Measurements from ENCODE around the gene FAM193B.

Gene FAM193B

GRCh38 chr5:177483042-177483441 lies 71.3 kb downstream of the FAM193B start:
- no peak for FAIRE-seq

DNA sequence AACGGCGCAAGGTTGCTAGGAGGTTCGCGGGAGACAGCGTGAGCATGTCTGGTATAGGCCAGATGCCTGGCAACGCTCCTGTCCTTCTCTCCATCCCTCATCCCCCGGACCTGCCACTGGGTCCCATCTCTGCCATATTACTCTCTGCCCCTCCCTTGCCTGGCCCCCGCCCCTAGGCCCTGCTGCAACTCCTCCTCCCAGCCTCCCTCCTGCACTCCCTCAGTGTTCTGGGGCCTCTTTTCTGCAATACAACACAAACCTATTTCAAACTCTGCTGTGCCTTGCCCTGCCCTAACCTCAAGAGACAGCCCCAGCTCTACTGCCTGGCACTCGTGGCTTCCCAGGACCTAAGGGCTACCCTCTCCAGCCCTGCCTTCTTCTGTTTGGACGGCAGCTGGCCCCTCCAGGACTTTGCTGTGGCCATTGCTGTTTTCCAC lies 72.0 kb downstream of the FAM193B start:
- no peak for FAIRE-seq

- FAIRE-seq, result no peak
Measured at GRCh38 chr5:177479774-177480173, 74.6 kb downstream of the FAM193B start.

DNA sequence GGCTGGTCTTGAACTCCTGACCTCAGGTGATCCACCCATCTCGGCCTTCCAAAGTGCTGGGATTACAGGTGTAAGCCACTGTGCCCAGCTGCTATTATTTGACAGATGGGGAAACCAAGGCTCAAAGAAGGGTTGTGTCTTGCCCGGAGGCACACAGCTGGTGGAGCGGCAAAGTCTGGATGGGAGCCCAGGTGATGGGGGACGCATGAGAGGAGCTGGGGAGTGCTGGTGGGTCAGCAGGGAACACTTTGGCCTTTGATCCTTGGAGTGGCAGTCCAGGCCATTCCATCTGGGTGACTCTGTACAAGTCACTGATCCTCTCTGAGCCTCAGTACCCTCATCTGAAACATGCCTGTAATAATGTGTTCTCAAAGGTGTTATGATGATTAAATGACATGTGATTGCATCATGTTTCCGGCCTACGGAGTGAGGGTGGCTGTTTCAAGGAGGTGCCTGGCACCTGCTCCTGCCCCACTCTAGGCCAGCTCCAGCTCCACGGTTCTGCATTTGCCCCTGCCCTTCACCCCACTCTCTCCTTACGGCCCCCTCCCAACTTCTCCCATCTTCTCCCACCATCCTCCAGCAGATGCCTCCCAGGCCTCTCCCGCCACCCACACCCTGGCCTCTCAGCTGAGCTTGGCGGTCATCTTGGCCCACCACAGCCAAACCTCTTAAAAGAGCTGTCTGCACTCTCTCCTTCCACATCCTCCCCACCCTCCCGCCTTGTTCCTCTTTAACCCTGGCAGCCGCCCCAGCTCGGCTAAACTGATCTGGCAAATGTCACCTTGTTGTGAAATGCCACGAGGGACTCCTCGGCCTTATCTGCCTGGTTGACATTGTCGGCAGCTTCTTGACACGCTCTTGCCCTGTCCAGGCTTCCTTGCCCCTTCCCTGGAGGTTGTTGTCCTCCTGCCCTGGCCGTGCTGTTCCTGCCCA lies 75.4 kb downstream of the FAM193B start:
- FAIRE-seq, result no peak

DNA sequence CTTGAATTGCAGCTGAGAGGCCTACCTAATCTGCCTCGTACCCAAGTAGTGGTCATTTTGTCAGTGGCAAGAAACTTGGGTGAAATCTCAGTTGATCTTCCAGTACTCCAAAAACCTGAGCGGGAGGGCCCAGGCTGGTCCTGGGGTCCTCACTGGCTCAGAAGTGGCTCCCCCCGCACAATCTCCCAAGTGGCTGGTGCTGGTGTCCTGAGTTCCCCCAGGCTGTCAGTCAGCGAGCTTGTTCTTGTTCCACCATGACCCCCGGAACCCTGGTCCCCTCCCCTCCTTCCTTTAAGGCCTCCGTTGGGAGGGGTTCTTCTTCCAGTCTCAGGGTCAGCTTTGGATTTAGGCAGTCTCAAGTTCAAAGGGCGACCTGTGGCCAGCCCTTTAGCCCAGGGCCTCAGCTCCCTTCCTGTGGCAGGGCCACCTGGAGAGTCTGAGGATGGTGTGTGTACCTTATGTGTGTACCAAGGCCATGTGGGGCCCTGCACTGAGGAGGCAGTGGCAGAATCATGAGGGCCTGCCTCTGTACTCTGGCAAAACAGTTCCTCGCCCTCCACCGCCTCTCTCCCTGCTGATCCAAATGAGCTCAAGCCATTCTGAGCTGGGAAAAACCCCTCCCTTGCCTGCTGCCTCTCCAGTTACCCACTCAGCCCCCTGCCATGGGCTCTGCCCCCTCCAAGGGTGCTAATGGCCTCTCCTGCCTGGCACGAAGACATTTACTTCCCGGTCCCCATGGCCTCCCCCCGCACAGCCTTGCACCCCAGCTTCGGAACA lies 76.5 kb downstream of the FAM193B start:
- no peak for FAIRE-seq

- no peak for FAIRE-seq
Measured at GRCh38 chr5:177476531-177477233, 77.7 kb downstream of the FAM193B start.

- FAIRE-seq, result no peak
Measured at GRCh38 chr5:177475563-177476427, 78.6 kb downstream of the FAM193B start.

GRCh38 chr5:177474846-177475562 lies 79.4 kb downstream of the FAM193B start:
- FAIRE-seq, result no peak

- FAIRE-seq, result no peak
Measured at GRCh38 chr5:177474002-177474476, 80.3 kb downstream of the FAM193B start.

DNA sequence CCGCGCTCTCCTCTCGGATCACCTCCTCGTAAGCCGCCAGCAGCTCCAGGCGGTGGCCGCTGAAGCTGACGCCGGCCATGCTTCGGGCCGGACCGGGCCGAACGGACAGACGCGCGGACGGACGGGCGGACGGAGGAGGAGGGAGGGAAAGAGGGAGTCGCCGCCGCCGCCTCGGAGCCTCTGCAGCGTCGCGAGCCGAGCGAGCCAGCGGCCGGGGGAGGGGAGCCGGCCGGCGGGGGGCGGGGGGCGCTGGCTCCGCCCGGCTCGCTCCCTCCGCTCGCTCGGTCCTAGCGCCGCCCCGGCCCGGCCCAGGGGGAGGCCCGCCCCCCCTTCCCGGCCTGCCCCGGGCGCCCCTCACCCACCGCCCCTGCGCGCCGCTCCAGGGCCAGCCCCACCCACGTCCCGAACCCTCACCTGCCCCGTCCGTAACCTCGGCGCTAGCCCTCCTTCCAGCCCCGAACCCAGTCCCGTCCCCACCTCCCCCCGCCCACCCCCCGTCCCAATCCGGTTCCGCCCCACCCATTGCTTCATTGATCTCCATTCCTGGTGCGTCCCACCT lies 80.8 kb downstream of the FAM193B start, which contains the start of gene DBN1:
TSS of gene DBN1 (minus strand) at position 192 of the 559 bp plus-strand sequence. CDS start at position 79, 113 bp downstream.
- no peak for FAIRE-seq

DNA sequence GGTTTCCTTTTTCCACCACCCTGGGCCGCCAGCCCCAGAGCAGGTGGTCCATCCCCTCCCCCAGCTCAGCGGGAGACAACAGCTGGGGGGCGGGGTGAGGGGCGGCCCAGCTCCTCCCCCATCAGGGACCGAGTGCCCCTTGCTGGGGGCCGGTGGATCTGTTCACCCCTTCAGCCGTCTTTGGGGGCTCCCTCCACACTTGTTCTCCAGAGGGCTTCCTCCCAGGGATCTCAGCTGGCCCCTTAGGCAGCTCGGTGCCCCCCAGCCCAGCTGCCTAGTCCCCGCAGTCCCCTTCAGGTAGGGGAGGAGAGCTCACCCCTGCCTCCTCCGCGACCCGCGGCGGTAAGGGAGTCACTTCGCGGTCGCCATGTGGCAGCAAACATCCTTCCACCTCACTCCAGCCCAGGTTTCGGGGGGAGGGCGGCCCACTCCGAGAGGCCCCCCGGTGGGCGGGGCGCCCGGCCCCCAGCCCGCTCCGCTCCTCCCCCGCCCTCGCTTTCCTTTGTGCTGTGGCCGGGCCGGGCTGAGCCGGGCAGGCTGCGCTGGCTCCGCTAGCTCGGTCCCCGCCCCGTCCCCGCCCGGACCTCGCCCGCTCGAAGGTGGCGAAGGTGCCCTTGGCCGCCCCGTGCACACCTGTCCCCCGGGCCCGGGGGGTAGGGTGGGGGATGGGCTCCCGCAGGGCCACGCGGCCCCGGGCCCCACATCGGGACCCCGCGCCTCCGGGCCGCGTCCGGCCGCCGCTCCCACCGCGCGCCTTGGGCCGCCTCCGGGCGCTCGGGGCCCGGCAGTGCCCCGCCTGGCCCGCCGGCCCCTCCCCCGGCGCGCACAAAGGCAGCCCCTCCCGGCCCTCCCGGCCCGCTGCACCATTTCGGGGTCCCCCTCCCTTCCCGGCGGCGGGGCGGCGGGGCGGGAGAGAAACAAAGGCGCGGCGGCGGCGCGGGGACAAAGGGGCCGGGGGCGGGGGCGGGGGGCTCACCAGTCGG lies 81.6 kb downstream of the FAM193B start:
- no peak for FAIRE-seq

- FAIRE-seq, result no peak
Measured at GRCh38 chr5:177471610-177472356, 82.6 kb downstream of the FAM193B start.

DNA sequence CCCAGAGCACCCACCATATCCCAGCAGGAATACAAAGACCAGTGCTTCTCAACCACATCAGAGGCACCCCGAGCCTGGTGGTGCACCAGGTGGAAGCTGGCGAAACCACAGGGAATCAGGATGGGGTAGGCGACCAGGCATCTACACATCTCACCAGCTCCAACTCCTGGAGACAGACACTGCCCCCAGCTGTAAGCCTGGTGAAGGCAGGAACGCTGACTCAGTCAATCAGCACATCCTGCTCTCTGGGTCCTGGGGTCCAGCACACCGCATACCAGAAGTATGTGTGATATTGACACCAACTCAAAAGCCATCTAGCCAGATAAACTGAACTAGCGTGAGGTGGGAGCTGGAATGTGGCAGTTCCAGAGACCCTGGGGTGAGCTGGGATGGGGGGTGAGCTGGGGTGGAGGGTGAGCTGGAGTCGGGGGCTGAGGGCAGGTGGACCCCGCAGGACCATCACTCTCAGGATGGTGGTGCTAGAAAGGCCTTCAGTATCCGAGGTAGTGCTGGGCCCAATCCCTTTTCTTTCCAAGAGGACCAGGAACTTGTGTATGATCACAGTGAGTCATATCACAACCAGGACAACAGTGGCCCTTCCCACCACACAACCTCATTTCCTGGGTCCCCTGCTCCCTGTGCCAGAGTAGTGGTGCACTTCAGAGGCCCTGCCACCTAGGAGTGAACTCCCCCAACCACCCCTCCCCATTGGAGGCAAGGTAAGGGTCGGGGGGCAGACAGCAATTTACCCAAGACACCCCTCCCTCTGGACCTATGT lies 83.4 kb downstream of the FAM193B start:
- no peak for FAIRE-seq

Data from endometrium (tissue), 2 donors.